Uterus (tissue), 4 donors: ENCODE data around the gene PRODH2. TPM values are rescaled to one million over a fixed set of nuclear protein-coding genes. Genes with fewer than 3 reads are reported as not detected.

Experiments
- DNase-seq, 2 donors: peaks; one replicate each; pipeline ENCODE4 v3.0.0-alpha.2; 2019 to 2020
- H3K27ac ChIP-seq, 2 donors: fragments of 200-600 bp; sonication (generic); 1 replicate in 1 of 2; 2 replicates in 1 of 2; pipeline ENCODE4 v1.5.1; 2016 to 2018
- H3K27me3 ChIP-seq, 2 donors: fragments of 200-600 bp; sonication (generic); one replicate each; pipeline ENCODE4 v1.5.1; 2018 to 2019; ENCODE audit warnings: control low read depth in 1 of 2
- H3K36me3 ChIP-seq, 2 donors: fragments of 200-600 bp; sonication (generic); one replicate each; pipeline ENCODE4 v1.5.1; 2019; ENCODE audit warnings: control low read depth in 1 of 2
- H3K4me1 ChIP-seq, 2 donors: fragments of 200-600 bp; sonication (generic); one replicate each; pipeline ENCODE4 v1.5.1; 2018 to 2019; ENCODE audit warnings: control low read depth in 1 of 2
- H3K4me3 ChIP-seq, 2 donors: fragments of 200-600 bp; sonication (generic); 1 replicate in 1 of 2; 2 replicates in 1 of 2; pipeline ENCODE4 v1.5.1; 2018 to 2019; ENCODE audit warnings: mild to moderate bottlenecking in 1 of 2
- H3K9me3 ChIP-seq, 2 donors: fragments of 200-600 bp; sonication (generic); one replicate each; pipeline ENCODE4 v1.5.1; 2019; ENCODE audit warnings: control low read depth in 1 of 2
- POLR2A ChIP-seq, 2 donors: fragments of 450-650 bp; IDR thresholded peaks; one replicate each; pipeline ENCODE4 v1.6.1; 2016; ENCODE audit warnings: antibody characterized with exemption in 2 of 2, mild to moderate bottlenecking in 1 of 2, moderate library complexity in 1 of 2
- intact Hi-C: fragments of 100-400 bp; cut with DNase I; formaldehyde crosslinking; loops from one replicate; pipeline ENCODE4 v1.15.1; 2023; ENCODE audit warnings: low total_unique reads
- total RNA-seq, 4 donors: library from RNA; depleted of rRNA in 3 of 4; stranded (reverse); fragments of >200 nt in 3 of 4; gene quantifications; one replicate each; pipeline versions ENCODE4 v1.1.0 to v1.2.4, GENCODE V29; 2014 to 2023
- TF ChIP-seq, protein P1 (sequence below), 4 experiments: fragments of 200-600 bp in 2 of 4; fragments of 450-650 bp in 2 of 4; sonication (generic) in 2 of 4; IDR thresholded peaks; one replicate each; pipeline ENCODE4 v1.5.1; 2016 to 2019; ENCODE audit warnings: antibody characterized with exemption in 4 of 4, mild to moderate bottlenecking in 2 of 4, moderate library complexity in 1 of 4
- donor health status: DM: yes; HTN: yes; CAD: no.

PRODH2 gene
- total RNA-seq: not detected

DNA sequence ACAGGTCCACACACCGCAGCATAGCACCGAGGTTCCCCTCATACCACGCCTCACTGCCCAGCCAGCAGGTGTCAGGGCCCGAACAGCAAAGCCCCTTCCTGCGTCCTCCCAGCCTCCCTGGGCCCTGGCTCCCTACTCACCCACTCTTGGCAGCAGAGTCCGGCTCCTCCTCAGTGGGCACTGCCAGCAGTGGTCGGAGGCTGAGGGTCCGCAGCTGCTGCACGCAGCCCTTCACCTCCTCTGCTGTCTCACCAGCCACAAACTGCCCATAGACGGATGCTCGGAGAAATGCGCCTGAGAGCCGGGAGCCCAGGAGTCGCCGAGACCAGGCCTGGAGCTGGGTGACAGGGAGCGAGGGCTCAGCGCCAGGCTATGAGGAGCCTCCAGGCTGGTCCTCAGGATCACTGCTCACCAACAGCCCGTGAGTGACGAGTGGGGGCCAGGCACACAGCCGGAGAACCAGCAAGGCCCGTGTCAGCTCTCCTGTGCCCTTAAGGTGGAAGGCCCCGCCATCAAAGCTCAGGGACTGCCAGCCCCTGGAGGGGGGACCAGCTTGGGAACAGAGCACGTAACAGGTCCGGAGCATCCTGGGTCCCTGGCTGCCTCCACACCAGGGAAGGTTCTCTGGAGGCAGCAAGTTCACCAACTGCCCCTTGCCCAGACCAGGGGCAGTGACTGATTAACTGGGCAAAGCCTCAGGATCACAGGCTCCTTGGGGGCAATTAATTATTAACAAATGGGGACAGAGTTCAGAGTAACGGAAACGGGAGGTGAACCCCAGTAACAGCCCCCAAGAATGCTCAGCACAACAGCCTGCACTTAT lies at the start of gene PRODH2:
PRODH2 (minus strand) TSS at position 626 of the 823 bp plus-strand sequence; CDS start at position 586, 40 bp downstream.
- H3K4me1 ChIP-seq: no peaks in the 10 kb centered on the region
- TF ChIP-seq, protein P1, sequence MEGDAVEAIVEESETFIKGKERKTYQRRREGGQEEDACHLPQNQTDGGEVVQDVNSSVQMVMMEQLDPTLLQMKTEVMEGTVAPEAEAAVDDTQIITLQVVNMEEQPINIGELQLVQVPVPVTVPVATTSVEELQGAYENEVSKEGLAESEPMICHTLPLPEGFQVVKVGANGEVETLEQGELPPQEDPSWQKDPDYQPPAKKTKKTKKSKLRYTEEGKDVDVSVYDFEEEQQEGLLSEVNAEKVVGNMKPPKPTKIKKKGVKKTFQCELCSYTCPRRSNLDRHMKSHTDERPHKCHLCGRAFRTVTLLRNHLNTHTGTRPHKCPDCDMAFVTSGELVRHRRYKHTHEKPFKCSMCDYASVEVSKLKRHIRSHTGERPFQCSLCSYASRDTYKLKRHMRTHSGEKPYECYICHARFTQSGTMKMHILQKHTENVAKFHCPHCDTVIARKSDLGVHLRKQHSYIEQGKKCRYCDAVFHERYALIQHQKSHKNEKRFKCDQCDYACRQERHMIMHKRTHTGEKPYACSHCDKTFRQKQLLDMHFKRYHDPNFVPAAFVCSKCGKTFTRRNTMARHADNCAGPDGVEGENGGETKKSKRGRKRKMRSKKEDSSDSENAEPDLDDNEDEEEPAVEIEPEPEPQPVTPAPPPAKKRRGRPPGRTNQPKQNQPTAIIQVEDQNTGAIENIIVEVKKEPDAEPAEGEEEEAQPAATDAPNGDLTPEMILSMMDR (IDR thresholded peaks at IDR 0.05): no peak
- no peak for TF ChIP-seq POLR2A (IDR thresholded peaks at IDR 0.05)
- H3K4me3 ChIP-seq: no peak within 1 kb of the TSS
- intact Hi-C loops: no loop called here
- no peaks in the 10 kb centered on the region for H3K27me3 ChIP-seq
- no peaks in the 10 kb centered on the region for H3K9me3 ChIP-seq
- no peak for DNase-seq
- H3K36me3 ChIP-seq: no peaks in the 10 kb centered on the region
- H3K27ac ChIP-seq: no peak within 1 kb of the TSS

- intact Hi-C loops: no loop called here
- TF ChIP-seq, protein P1 (IDR thresholded peaks at IDR 0.05): no peak
- no peak for TF ChIP-seq POLR2A (IDR thresholded peaks at IDR 0.05)
- H3K36me3 ChIP-seq: no peaks in the 10 kb centered on the region
- no peaks in the 10 kb centered on the region for H3K4me1 ChIP-seq
- H3K27ac ChIP-seq: no peak overlapping the region
- H3K4me3 ChIP-seq: no peak overlapping the region
- H3K9me3 ChIP-seq: no peaks in the 10 kb centered on the region
- peaks cover 0 to under 1% of the 10 kb centered on the region in 2 donors for H3K27me3 ChIP-seq
- no peak for DNase-seq
Measured at GRCh38 chr19:35861640-35862160, 49.1 kb upstream of the PRODH2 start.

DNA sequence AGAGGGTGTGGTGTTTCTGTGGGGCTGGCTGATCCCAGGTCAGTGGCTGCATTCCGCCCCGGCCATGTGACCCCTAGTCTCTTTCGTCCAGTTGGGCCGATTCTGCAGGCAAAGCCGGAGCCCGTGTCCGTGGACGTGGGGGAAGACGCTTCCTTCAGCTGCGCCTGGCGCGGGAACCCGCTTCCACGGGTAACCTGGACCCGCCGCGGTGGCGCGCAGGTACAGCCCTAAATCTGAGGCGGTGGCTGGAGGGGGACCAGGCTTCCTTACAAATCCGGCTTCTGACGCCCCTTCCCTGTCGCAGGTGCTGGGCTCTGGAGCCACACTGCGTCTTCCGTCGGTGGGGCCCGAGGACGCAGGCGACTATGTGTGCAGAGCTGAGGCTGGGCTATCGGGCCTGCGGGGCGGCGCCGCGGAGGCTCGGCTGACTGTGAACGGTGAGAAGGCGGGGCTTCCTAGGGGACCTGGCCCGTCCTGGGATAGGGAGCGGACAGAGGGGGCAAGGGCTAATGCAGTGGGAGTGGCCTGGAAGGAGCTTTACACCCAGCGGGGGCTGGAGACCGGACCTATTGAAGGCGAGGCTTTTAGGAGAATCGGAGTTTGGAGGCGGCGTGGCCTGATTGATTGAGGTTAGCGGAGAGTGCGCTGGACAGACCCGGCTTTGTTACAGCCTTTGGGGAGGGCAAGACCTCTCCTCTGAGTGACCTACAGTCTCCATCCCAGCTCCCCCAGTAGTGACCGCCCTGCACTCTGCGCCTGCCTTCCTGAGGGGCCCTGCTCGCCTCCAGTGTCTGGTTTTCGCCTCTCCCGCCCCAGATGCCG lies 48.4 kb upstream of the PRODH2 start:
- no peaks in the 10 kb centered on the region for H3K4me1 ChIP-seq
- H3K36me3 ChIP-seq: no peaks in the 10 kb centered on the region
- intact Hi-C loops: no loop called here
- TF ChIP-seq POLR2A (IDR thresholded peaks at IDR 0.05): no peak
- TF ChIP-seq, protein P1 (IDR thresholded peaks at IDR 0.05): no peak
- H3K4me3 ChIP-seq: no peak overlapping the region
- no peaks in the 10 kb centered on the region for H3K9me3 ChIP-seq
- H3K27me3 ChIP-seq: peaks cover 2 to 7% of the 10 kb centered on the region in 2 donors
- H3K27ac ChIP-seq: no peak overlapping the region
- no peak for DNase-seq

DNA sequence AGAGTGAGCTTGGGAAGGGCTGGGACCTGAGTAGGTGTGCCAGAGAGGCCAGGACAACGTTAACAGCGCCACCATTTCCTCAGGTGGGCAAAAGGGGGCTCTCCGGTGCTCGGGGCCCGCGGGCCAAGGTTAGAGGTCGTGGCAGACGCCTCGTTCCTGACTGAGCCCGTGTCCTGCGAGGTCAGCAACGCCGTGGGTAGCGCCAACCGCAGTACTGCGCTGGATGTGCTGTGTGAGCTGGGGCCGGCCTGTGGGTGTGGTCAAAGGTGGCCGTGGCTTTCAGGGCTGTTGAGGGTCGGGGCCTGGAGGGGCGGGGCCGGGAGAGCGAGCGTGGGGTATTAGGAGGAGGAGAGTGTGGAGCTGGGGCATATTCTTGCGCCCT lies 47.8 kb upstream of the PRODH2 start:
- no peaks in the 10 kb centered on the region for H3K9me3 ChIP-seq
- no peaks in the 10 kb centered on the region for H3K36me3 ChIP-seq
- intact Hi-C loops: no loop called here
- TF ChIP-seq POLR2A (IDR thresholded peaks at IDR 0.05): no peak
- TF ChIP-seq, protein P1 (IDR thresholded peaks at IDR 0.05): no peak
- no peak for DNase-seq
- H3K27ac ChIP-seq: no peak overlapping the region
- H3K27me3 ChIP-seq: peaks cover 8 to 10% of the 10 kb centered on the region in 2 donors
- H3K4me3 ChIP-seq: no peak overlapping the region
- no peaks in the 10 kb centered on the region for H3K4me1 ChIP-seq
